GM23248 (cell line): ENCODE measurements around the gene SPG7.

Source experiments
- EZH2 ChIP-seq: fragments of 200-600 bp; sonication (generic); IDR thresholded peaks from 2 replicates; pipeline ENCODE4 v1.6.1; 2018; ENCODE audit warnings: antibody characterized with exemption, mild to moderate bottlenecking; ENCODE audit not compliant: insufficient read depth, poor library complexity, severe bottlenecking
- EZH2phosphoT487 ChIP-seq: fragments of 200-600 bp; sonication (generic); IDR thresholded peaks from 2 replicates; pipeline ENCODE4 v1.6.1; 2018; ENCODE audit warnings: antibody characterized with exemption, moderate library complexity, mild to moderate bottlenecking, low read depth; ENCODE audit not compliant: insufficient read depth

DNA sequence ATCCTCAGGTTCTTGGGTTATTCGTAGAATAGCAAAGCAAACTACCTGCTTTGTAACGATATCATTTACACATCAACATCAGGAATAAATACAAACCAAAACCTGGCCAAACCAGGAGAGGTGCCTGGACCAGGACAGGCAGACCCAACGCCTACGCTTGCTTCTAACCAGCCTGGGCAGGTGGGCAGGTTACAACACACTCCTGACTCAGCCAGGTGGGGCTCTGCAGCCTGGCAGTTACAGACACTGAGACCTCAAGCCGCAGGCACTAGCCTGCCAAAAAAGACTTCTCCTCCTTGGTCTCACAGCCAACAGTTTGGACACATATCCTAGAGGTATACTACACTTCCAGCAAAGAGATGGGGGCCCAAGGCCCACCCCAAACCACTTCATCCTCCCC is 31.8 kb upstream of the SPG7 start:
- TF ChIP-seq EZH2phosphoT487 (no peak), EZH2 (no peak)
